Testis (tissue), 2 donors: Measurements from ENCODE around the gene RNF31.

Experiments
- POLR2A ChIP-seq: fragments of 450-650 bp; IDR thresholded peaks from one replicate; pipeline ENCODE4 v1.6.1; 2017; ENCODE audit warnings: antibody characterized with exemption, mild to moderate bottlenecking, moderate library complexity
- TF ChIP-seq, protein P1 (sequence below), 3 experiments: fragments of 450-650 bp in 2 of 3; fragments of 200-600 bp in 1 of 3; sonication (generic) in 1 of 3; IDR thresholded peaks; one replicate each; pipeline ENCODE4 v1.5.1; 2016 to 2019; ENCODE audit warnings: antibody characterized with exemption in 3 of 3, mild to moderate bottlenecking in 2 of 3, moderate library complexity in 1 of 3

- TF ChIP-seq, protein P1, sequence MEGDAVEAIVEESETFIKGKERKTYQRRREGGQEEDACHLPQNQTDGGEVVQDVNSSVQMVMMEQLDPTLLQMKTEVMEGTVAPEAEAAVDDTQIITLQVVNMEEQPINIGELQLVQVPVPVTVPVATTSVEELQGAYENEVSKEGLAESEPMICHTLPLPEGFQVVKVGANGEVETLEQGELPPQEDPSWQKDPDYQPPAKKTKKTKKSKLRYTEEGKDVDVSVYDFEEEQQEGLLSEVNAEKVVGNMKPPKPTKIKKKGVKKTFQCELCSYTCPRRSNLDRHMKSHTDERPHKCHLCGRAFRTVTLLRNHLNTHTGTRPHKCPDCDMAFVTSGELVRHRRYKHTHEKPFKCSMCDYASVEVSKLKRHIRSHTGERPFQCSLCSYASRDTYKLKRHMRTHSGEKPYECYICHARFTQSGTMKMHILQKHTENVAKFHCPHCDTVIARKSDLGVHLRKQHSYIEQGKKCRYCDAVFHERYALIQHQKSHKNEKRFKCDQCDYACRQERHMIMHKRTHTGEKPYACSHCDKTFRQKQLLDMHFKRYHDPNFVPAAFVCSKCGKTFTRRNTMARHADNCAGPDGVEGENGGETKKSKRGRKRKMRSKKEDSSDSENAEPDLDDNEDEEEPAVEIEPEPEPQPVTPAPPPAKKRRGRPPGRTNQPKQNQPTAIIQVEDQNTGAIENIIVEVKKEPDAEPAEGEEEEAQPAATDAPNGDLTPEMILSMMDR (IDR thresholded peaks at IDR 0.05), result no peak
- TF ChIP-seq POLR2A, result no peak
These were observed 33.9 kb upstream of the RNF31 start for GRCh38 chr14:24113379-24113800.
